HT-29 (cell line): ENCODE measurements around the gene DHRS12. TPM values are rescaled to one million over a fixed set of nuclear protein-coding genes. Genes with fewer than 3 reads are reported as not detected.

Experiments used
- DNase-seq: peaks from one replicate; pipeline ENCODE4 v3.0.0-alpha.2; 2015; ENCODE audit warnings: low spot score
- total RNA-seq: library from RNA; depleted of rRNA; stranded (reverse); fragments of >200 nt; shearing (Covaris generic); gene quantifications from 2 replicates; pipeline ENCODE4 v1.2.3, GENCODE V29; 2014; rRNA removed

DHRS12 gene
- 8.0 and 9.8 TPM in 2 replicates for total RNA-seq

- peak; percentile 94 for DNase-seq
Observed at GRCh38 chr13:51803422-51804294, at the start of gene DHRS12. Gene DHRS12 (minus strand): TSS chr13:51804163. CDS start chr13:51799659, 4,504 bp downstream.

DNA sequence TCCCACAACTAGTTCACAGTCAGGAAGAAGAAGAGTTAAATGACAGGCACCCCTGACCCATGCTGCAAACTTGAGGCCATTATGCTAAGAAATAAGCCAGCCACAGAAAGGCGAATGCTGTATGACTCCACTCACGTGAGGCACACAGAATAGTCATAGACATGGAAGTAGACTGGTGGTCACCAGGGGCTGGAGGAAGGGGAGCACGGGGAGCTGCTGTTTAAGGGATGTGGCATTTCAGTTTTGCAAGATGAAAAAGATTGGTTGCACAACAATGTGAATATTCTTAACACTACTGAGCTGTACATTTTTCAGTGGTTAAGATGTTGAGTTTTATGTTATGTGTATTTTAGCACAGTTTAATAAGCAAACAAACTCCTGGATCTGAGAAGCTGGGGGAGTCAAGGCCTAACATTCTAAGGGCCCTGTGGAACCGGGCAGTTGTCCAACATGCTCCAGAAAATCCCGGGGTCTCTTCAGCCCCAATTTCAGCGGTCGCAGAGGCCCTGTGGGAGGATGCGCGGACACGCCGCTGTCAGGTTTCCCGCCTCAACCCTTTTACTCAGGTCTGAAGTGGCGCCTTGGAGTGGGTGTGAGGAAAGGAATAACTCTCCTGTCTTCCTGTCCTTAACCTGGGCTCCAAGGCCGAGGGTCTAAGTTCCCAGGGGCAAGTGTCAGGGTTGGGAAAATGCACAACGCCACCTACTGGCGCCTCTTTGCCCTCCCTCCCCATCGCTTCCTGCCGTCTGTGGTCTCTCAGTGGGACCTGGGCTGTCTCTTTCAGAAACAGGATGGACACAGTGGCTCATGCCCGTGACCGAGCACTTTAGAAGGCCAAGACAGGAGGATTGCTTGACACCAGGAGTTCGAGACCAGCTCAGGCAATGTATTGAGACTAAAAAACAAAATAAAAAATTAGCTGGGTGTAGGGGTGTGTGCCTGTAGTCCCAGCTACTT, 45.5 kb upstream of the DHRS12 start:
- DNase-seq: peak; percentile 45

- DNase-seq: no peak
Observed at GRCh38 chr13:51848674-51849073, 44.7 kb upstream of the DHRS12 start.

GRCh38 chr13:51846756-51847155, 42.8 kb upstream of the DHRS12 start:
- no peak for DNase-seq

DNA sequence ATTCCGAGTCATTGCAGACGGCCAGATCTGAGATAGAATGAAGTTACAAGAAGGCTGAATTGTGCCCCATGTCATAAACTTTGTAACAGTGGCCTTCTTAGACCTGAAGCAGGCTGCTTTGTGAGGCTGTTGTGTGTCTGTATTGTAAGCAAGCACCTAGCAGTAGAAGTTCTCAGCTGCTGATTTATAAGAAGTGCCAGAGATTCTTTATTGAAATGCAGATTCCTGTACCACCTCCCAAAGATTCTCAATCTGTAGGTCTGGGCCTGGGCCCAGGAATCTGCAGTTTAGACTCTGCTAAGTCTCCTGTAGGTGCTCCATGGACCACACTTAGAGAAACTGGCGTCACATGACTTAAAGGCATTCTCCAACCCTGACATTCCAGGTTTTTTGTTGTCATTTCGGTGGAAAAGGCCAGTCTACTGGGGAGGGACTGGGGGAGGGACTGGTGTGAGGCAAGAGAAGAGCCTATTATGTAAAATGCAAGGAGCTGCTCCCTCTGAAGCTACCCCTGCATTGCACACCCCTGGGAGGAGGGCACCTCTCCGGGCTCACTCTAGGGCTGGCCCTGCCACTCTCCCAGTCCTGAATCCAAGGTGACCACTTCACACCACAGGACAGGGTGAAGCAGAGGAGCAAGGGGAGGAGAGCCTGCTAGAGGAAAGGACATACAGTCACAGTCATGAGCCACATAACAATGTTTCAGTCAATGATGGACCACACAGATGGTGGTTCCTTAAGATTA, 41.8 kb upstream of the DHRS12 start:
- no peak for DNase-seq

DNA sequence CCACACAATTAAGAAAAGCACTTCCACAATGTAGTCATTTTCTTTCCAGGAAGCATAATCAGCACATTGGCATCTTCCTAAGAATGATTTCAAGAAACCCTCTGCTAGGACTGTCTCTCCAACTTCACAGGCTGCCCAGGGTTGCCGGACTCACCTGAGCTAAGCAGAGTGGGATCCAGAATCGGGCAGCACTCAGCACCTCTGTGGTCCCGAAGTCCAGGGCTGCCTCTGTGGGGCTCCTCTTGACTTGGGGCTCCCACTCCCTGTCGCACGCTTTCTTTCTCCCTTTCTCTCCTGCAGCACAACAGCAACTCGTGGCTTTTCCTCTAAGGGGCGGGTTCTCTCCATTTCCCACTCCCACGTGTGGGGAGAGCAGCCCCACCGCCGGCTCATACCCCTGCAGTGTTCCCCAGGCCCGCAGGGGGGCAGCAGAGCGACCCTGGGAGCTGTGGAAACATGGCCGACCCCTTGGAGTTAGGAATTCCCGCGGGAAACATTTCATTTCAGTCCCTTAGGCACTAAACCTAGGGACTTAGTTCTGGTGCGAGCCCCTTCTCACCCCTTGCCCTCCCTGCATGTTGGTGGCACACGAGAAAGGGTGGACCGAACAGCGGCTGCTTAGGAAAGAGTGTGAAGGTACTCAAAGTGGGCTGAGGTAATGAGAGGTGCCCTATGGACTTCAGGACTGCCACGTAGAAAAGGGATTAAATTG, 41.1 kb upstream of the DHRS12 start, which contains the start of gene TMEM272:
Gene TMEM272 (minus strand): TSS at position 316 of the 712 bp plus-strand sequence. CDS start 6,647 bp downstream, outside the sequence.
- peak; percentile 64 for DNase-seq

- DNase-seq: no peak
Observed at GRCh38 chr13:51843529-51843928, 39.6 kb upstream of the DHRS12 start.

DNA sequence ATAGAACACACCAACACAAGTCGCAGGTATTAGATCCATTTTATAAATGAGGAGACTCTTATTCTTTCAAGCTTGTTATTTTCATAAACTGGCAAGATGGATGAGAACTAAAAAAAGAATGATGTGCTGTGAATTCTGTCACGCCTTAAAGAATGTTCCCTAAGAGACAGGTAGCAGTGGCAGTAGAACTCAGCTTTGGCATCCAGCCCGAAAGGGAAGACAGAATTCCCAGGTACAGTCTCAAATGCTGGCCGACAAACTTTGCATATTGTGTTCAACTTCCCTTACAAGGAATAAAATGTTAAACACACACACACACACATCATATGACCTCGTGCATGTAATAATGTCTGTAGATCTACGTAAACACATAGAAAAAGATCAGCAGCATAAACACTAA, 37.8 kb upstream of the DHRS12 start:
- DNase-seq: no peak

GRCh38 chr13:51840917-51841316, 37.0 kb upstream of the DHRS12 start:
- no peak for DNase-seq

DNA sequence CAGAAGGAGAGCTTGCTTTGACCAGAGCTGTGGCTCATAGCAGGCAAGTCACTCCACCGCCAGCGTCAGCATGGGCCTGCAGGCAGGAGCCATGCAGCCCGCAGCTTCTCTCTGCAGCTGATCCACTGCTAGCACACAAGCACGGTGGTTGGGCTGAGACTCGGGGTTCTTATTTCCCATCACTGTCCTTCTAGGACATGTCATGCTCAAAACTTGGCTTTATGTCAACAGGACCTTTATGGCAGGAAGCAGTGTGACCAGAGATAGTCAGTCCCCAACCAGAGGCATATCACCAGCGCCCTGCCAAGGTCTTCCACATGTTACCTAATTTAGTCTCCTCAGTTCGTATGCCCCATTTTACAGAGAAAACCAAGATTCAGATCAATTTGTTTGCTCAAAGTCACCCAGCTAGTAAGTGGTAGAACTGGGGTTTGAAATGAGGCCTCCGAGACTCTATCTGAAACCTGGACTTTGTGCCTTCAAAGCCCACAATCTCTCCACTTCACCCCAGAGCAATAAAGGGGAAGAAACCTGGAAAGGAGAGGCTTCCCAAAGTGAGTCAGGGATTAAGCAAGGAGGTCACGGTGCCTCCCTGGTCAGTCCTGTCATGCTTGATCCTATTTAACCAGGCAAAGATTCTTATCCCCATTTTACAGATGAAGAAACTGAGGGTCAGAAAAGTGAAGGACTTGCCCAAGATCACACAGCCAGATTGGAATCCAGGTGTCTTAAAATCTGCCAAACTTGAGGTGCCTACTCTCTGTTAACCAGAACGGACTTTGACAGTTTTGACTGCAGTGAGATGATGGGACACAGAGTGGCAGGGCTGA, 36.0 kb upstream of the DHRS12 start:
- no peak for DNase-seq

DNA sequence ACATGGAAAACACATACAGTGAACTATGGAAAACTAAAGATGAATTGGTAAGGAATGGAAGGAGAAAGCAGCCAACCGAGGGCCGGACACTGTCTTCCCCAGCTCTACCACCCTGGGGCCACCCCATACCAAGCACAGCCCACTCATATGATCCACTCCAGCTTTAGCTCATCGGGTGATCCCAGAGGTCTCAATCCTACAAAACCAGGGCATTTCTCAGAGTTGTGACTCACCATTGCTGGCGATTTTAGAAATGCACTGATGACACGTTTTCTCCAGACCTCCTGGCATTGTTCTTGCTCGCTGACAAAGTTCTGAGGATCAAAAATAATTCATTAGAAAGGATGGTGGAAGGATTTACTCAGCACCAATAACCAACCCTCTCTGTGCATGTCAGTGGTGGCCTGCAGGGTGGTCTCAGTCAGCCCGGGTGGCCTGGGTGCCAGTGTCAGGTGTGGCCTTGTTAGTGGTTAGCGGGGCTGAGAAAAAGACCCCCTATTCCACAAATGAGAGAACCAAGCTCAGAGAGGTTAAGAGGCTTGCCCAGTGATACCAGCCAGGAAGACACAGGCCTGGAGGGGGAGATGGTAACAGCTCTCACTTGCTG, 34.4 kb upstream of the DHRS12 start:
- no peak for DNase-seq

DNA sequence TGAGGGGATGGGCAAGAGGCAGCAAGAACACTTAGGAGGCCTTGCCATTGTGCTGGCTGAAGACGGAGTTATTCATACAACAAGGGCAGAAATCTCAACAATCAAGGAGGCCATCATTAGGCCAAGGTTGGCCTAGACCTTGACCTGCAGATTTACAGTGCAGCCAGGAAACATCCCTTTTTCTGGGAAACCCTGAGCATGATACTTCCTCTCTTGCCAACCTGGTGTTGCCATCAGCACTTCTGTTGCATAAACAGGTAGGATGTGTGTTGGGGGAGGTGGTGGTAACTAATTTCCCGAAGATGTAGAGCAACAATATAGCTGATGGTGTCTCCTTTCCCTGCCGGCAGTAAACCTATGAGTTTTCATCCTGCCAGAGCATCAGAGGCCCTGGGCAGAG, 33.1 kb upstream of the DHRS12 start:
- no peak for DNase-seq

DNA sequence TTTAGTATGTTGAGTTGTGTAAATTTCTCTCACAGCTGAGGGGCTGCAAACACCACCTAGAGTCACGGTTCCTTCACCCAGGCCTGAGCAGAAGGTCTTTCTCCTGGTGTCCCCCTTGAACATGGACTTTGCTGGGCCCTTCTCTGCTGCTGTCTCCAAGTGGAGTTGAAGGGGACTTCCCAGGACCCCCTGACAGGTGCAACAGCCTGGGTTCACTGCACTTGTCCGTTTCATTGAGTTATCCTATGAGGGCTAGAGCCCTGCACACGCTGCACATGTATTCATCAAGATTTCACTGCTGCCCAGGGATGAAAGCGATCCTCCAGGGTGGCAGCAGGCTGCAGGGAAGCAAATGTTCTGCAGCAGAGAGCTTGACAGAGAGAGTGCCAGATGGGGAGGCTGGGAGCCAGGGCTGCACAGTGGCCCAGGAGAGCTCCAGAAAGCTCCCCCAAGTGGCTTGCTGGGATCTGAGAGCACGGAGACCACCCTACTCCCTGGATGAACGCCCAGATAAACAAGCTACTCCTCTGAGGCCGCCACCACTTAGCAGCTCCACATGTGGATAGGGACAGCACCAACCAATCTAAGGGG, 30.7 kb upstream of the DHRS12 start:
- DNase-seq: no peak

- DNase-seq: no peak
Observed at GRCh38 chr13:51833980-51834379, 30.0 kb upstream of the DHRS12 start.

- peak; percentile 27 for DNase-seq
Observed at GRCh38 chr13:51832471-51833152, 28.6 kb upstream of the DHRS12 start.

DNA sequence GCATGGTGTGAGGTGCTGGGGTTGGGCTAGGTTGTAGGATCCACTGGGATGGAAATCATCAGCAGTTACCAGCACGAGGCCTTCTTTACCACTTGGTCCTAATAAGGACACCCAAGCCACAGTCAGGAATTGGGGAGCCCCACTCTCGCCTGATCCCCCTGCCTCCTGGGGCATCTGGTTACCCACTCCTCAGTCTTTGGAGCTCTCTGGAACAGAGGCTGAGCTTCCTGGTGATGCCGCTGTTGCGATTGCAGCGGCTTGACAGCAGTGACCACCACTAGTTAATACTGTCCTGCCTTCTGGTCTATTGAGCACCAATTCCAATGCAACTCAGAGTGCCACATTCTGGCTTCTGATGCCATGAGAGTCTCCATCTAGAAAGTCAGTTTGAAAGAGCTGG, 27.6 kb upstream of the DHRS12 start:
- no peak for DNase-seq

DNA sequence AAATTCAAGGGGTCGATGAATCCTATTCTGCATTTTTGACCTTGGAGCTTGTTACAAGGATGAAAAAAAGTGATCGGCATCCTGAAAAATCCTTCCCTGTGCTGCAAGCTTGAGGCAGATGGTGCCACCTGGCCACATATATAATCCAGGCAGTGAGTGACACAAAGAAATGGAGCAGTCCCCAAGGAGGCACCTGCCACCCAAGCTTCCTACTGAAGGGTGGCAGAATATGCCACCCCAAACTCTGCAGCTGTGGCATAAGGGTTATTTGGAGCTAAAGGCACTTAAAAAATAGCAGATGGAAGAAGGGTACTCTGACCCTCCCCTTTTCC, 25.6 kb upstream of the DHRS12 start:
- DNase-seq: no peak

DNA sequence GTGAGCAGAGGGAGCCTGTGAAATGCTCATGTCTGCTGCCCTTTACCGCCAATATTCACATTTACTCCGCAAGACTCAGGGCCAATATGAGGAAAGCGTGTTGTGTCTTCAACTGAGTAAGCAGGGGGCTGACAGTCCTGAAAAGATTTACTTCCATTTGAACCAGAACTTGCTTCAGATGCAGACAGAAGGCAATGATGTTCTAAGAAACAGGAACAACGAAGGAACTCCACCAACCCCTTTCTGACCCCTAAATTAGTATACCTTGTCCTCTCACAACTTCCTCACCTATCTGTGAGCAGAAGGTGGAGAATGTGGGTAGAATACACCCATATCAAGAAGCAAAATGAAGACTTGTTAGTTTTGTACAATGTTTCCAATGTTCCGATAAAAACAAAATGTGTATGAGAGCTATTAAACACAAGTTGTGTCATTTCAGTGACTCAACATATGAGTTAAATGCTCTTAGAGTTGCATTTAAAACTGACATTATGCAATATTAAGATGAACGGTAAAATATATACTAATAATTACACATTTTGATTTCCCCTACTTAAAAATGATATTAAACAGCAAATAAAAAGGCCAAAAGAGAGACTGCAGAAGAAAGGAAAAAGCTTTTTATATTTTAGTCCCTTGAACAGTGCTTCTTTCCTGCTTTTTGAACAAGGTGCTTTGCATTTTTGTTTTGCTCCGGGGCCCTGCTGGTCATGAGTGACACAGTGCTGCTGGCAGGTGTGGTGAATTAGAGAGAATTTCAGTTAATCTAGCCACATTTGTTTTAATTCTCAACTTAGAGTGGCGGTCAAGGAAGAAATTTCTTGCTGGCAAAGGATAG, 25.0 kb upstream of the DHRS12 start:
- no peak for DNase-seq
